Activated T-cell treated with anti-CD3 and anti-CD28 coated beads for 4 hours (primary cell): ENCODE measurements around the gene LRRFIP1.

Source experiments
- DNase-seq: peaks from one replicate; pipeline ENCODE4 v3.0.0-alpha.2; 2020

Gene LRRFIP1

GRCh38 chr2:237623428-237624403, 3.7 kb upstream of the LRRFIP1 start:
- DNase-seq = no peak

GRCh38 chr2:237624565-237624964, 2.8 kb upstream of the LRRFIP1 start:
- no peak for DNase-seq

GRCh38 chr2:237625216-237625705, 2.1 kb upstream of the LRRFIP1 start:
- no peak for DNase-seq

- no peak for DNase-seq
Observed at GRCh38 chr2:237625777-237626176, 1.6 kb upstream of the LRRFIP1 start.

GRCh38 chr2:237626813-237627440, 460 bp upstream of the LRRFIP1 start:
- DNase-seq = no peak

DNA sequence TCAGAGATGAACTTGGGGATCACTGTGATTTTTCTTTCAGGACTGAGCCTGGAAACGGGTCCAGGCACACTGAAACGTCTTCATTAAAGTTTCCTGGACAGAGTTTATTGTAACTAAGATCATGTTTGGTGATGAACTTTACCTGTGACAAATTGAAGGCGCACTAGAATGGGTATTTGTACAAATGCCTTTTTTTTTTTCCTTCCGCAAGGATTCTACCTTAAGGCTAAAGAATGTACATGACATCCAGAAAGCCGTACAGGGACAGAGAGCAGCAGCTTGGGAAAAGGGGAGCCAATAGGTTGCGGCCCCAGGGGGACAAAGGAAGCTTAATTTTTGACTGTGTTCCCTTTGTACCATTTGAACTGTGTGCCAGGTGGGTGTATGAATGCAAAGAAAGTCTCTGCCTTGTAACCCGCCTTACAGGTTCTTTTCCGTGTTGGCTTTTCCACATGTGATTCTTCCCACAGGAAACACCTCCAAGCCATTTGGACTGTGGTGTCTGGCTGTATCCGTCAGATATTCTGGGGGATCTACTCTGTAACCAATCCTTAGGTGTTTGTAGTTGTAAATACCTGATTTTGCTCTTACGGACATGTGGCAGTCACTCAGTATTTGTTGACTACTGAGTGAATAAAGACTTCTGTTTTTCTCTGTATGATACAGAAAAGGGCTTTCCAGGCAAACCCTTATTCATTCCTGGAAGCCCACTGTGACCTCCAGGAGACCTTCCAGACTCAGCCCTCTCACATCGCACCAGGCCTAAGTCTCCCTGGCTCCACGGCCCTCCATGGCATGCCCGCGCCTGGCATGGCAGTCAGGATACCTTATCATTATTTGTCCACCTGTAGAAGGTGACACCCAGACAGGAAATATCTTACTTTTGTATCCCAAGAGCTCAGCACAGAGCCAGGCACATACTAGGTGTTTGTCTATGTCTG, 1.1 kb downstream of the LRRFIP1 start:
- DNase-seq = no peak

GRCh38 chr2:237629188-237629534, 1.8 kb downstream of the LRRFIP1 start:
- DNase-seq = no peak

DNA sequence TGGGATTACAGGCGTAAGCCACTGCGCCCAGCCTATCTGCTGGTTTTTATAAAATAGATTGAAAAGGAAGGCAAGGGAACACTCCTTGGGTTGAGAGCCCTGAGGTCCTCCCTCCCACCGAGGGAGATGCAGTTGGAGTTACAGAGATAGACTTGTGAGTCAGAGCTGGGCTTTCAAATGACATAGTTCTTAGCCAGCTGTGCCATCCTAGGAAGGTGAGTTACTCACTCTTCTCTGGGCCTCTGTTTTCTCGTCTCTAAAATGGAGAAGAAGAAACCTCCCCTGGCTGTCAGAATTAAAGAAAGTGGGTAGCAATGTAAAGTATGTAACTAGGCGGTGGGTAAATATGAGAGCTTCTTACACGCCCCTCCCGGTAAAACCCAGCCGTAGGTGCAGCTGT, 2.4 kb downstream of the LRRFIP1 start:
- no peak for DNase-seq

GRCh38 chr2:237630216-237631000, 3.0 kb downstream of the LRRFIP1 start:
- DNase-seq = no peak

GRCh38 chr2:237631007-237631785, 3.8 kb downstream of the LRRFIP1 start:
- DNase-seq = no peak

- no peak for DNase-seq
Observed at GRCh38 chr2:237631801-237632585, 4.6 kb downstream of the LRRFIP1 start.

DNA sequence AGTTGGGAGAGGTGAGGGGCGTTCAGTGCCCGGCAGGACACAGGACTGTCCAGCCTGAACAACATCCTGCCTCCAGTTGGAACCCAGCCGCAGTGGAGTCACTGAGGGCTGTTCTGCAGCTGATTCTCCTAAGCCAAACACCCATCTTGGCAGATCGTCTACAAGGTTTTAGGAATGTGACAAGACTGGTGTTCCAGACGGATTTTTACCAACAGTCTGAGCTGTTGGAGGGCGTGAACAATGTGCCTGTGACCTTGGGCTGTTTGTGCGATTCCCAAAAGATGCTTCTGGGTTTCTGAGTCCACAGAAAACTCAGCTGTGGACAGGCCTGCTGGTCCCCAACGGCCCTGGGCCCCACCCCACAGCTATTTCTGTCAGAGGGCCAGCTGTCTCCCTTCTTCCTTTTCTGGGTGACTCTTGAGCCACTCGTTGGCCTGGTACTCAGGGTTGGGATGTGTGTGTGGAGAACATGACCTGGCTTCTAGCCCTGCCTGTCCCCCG, 5.7 kb downstream of the LRRFIP1 start:
- DNase-seq = no peak

- no peak for DNase-seq
Observed at GRCh38 chr2:237636578-237636977, 9.2 kb downstream of the LRRFIP1 start.

DNA sequence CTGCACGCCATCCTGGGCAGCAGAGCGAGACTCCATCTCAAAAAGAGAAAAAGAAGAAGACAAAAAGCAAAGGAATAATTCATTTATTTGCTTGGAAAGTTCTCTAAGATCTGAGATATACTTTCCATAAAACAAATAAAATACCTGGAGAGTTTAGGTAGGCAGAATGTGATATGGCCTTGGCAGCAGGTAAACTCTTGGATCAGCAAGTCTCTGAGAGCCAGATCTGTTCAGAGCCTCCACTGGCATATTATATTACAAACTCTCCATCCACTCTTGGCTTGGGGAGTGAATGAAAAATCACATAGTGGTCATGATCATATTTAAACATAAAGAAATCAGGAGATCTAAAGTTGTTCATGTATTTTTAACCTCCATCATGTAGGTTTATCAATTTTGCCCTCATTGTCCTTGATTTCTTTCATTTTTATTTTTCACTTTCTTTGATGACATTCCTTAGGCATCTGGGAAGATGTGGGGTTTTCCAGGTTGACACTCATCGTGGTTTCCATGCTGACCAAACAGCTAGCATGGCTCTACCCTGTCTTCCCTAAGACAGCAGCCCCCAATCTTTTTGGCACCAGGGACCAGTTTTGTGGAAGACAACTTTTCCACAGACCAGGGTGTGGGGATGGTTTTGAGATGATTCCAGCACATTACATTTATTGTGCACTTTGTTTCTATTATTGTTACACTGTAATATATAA, 10.2 kb downstream of the LRRFIP1 start:
- DNase-seq = no peak

- DNase-seq = no peak
Observed at GRCh38 chr2:237638176-237638575, 10.8 kb downstream of the LRRFIP1 start.

DNA sequence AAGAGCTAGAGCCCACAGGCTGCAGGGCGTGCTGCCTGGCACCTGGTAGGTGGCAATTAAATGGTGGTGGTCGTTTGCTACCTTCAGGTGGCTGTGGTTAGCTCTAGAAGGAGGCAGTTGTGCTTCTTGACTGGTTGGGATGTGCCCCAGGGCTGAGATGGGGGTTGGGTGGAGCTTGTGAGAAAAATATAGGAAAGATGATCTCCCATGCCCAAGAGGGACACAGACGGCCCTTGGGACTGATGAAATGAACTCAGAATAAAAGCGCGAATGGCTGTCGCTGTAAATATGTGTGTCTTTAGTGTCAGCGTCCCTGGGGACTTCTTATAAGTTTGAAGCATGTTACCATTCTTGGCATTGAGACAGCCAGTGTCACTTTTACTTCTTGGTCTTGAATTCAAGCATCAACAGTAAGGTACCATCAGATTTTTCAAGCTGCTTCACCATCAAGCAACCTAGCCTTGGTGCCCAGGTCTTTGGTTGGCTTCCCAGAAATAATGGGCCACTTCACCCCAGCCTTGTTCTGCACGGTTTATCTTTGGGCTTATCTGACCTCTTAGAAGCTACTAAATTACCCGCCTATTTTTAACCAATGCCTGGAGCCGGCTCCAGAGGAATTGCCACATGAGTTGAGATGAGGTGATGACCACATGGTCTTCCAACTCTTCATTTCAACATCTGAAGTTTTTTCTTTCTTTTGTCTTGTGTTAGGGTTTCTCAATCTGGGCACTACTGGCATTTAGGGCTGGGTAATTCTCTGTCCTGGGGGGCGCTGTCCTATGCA, 11.9 kb downstream of the LRRFIP1 start:
- no peak for DNase-seq

DNA sequence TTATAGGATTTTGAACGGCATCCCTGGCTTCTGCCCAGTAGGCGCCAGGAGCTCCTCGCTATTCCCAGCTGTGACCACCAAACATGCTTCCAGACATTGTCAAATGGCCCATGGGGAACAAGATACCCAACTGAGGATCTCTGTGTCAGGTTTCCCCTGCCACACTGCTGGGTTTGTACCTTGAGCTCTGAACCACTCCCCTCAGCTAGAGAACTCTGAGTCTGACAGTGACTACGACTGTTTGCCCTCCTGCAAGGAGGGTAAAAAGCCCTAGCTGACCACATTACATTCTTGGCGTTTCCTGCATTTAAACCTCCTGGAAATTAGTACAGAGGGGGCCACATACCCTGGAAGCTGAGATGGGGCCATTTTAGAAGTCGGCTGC, 12.4 kb downstream of the LRRFIP1 start:
- DNase-seq = no peak

DNA sequence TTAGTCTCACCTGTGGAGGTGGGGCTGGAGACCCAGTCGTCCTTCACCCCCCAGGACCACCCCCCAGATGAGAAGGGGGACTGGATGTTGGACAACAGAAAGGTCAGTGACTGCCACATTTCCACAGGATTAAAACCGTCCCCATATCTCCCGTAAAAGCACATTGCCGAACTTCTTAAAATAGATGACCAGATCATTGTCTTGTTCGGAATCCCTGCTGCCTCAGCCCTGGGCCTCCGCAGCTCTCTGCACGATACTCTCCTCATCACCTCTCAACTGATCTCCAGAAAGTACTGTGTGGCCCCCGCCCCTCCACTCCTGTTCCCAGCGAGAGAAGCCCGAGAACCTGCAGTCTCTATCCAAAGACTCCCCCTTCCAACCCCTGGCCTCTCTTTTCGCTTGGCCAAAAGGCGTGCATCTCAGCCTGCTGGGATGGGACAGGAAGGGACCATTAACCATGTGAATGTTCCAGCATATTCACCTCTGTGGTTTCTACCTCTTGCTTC, 13.2 kb downstream of the LRRFIP1 start:
- no peak for DNase-seq
